HEK293T (cell line): ENCODE data around the gene LMOD1.

Experiments used
- BHLHE40 ChIP-seq: fragments of 450-650 bp; IDR thresholded peaks from 2 replicates; pipeline ENCODE4 v1.6.1; 2016; ENCODE audit warnings: mild to moderate bottlenecking, moderate library complexity, borderline replicate concordance
- CTBP1 ChIP-seq: fragments of 450-650 bp; IDR thresholded peaks from 2 replicates; pipeline ENCODE4 v1.6.1; 2016; ENCODE audit warnings: borderline replicate concordance
- FOXA1 ChIP-seq: fragments of 450-650 bp; IDR thresholded peaks from 2 replicates; pipeline ENCODE4 v1.6.1; 2016; ENCODE audit warnings: mild to moderate bottlenecking
- FOXM1 ChIP-seq: fragments of 450-650 bp; IDR thresholded peaks from 2 replicates; pipeline ENCODE4 v1.6.1; 2017; ENCODE audit warnings: mild to moderate bottlenecking, borderline replicate concordance
- HDGF ChIP-seq: fragments of 450-650 bp; IDR thresholded peaks from 2 replicates; pipeline ENCODE4 v1.6.1; 2017; ENCODE audit warnings: antibody characterized with exemption, borderline replicate concordance
- LEF1 ChIP-seq: fragments of 450-650 bp; IDR thresholded peaks from 2 replicates; pipeline ENCODE4 v1.6.1; 2017; ENCODE audit warnings: mild to moderate bottlenecking, borderline replicate concordance
- NFRKB ChIP-seq: fragments of 450-650 bp; IDR thresholded peaks from 2 replicates; pipeline ENCODE4 v1.6.1; 2016; ENCODE audit warnings: mild to moderate bottlenecking, moderate library complexity
- SP1 ChIP-seq: fragments of 450-650 bp; IDR thresholded peaks from 2 replicates; pipeline ENCODE4 v1.6.1; 2017
- SUZ12 ChIP-seq: fragments of 450-650 bp; IDR thresholded peaks from 2 replicates; pipeline ENCODE4 v1.6.1; 2016; ENCODE audit warnings: mild to moderate bottlenecking
- TARDBP ChIP-seq: fragments of 450-650 bp; IDR thresholded peaks from 2 replicates; pipeline ENCODE4 v1.6.1; 2016
- ZNF384 ChIP-seq: fragments of 450-650 bp; IDR thresholded peaks from 2 replicates; pipeline ENCODE4 v1.6.1; 2016
- TF ChIP-seq, protein P1 (sequence below): fragments of 450-650 bp; IDR thresholded peaks from 2 replicates; pipeline ENCODE4 v1.6.1; 2016

DNA sequence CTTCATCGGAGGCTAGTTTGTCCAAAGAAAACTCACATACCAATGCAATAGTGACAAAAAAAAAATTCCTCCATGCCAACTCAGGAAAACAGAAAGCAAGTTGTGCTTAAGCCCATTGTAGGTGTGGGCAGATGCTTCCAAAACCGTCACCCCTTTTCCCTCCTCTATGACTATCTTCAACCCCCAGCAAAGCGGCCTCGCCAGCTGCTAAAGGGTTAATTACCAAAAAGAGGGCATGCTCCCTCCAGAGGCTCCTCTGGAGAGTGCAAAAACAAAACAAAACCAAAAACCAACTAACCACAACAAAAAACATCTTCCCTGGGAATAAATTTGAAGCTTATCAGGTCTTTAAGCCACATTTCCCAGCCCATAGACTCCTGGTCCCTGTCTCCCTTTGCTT, 1.2 kb downstream of the LMOD1 start:
- TF ChIP-seq SP1 (no peak), TARDBP (no peak), NFRKB (no peak), FOXM1 (no peak), FOXA1 (no peak), ZNF384 (no peak), SUZ12 (no peak), BHLHE40 (no peak), HDGF (no peak), CTBP1 (no peak), LEF1 (no peak)
- TF ChIP-seq, protein P1, sequence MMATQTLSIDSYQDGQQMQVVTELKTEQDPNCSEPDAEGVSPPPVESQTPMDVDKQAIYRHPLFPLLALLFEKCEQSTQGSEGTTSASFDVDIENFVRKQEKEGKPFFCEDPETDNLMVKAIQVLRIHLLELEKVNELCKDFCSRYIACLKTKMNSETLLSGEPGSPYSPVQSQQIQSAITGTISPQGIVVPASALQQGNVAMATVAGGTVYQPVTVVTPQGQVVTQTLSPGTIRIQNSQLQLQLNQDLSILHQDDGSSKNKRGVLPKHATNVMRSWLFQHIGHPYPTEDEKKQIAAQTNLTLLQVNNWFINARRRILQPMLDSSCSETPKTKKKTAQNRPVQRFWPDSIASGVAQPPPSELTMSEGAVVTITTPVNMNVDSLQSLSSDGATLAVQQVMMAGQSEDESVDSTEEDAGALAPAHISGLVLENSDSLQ: no peak
